Measurements from ENCODE around the gene TLE4. TPM values are rescaled to one million over a fixed set of nuclear protein-coding genes. Genes with fewer than 3 reads are reported as not detected.

Gene TLE4
- total and polyA plus RNA-seq, 2 donors (not counting 1 experiment from before 2014, with no cell fraction given) = 34.7 to 57.3 TPM

DNA sequence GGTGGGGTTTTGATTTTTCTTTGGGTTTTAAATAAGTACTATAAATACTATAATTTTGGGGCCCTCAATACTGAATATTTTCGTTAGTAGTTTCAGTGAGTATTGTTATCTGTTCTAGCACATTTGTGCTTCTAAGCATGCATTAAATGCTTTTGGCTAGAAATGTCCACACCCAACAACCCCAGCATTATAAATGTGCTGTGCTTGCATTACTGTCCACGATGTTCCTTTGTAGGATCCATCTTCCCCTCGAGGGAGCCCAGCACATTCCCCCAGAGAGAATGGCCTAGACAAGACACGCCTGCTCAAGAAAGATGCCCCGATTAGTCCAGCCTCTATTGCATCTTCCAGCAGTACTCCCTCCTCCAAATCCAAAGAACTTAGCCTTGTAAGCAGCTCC lies 134.7 kb downstream of the TLE4 start:
- Histone ChIP-seq H3K27ac (ENCODE audit: low read length in 2 of 2) (no peak overlapping the region), H3K79me2 (ENCODE audit: control insufficient read depth, insufficient read depth, low read length) (no peaks in the 10 kb centered on the region), H3K4me1 (ENCODE audit: control insufficient read depth in 2 of 2, insufficient read depth in 2 of 2, low read length in 2 of 2) (peaks cover 2 to 6% of the 10 kb centered on the region in 2 donors), H3K36me3 (replicated peaks in 1 of 2; ENCODE audit: control extremely low read depth in 1 of 2, control insufficient read depth in 1 of 2, extremely low read depth in 1 of 2, insufficient read depth in 2 of 2, low read length in 1 of 2) (peaks cover 0 to 54% of the 10 kb centered on the region in 2 experiments), H3K4me2 (replicated peaks; ENCODE audit: low read depth, low read length, poor library complexity, severe bottlenecking) (no peak overlapping the region), H3K27me3 (replicated peaks in 1 of 4; ENCODE audit: control extremely low read depth in 1 of 4, control insufficient read depth in 3 of 4, insufficient read depth in 4 of 4, low read length in 3 of 4) (no peaks in the 10 kb centered on the region), H3K9me3 (ENCODE audit: control extremely low read depth in 1 of 3, control insufficient read depth in 2 of 3, insufficient read depth in 1 of 3, low read length in 2 of 3) (no peaks in the 10 kb centered on the region), H4K20me1 (ENCODE audit: control insufficient read depth, insufficient read depth, low read length, poor library complexity, severe bottlenecking) (no peaks in the 10 kb centered on the region), H3K4me3 (ENCODE audit: control extremely low read depth in 1 of 5, extremely low read depth in 1 of 5, insufficient read depth in 1 of 5, low read depth in 2 of 5, low read length in 4 of 5) (no peak overlapping the region), H2AFZ (ENCODE audit: insufficient read depth, low read depth, low read length, poor library complexity, severe bottlenecking) (no peak overlapping the region), H3K9ac (ENCODE audit: low read length) (no peak overlapping the region)
- 94% methylated on average over 4 of the region's 5 CpGs for WGBS (ENCODE audit: insufficient coverage)
- DNase-seq (no peak), ATAC-seq (ENCODE audit: low read depth) (no peak)
- intact Hi-C loops (cut with micrococcal nuclease) = no loop called here
- Mint-ChIP-seq H3K9me3 (ENCODE audit: insufficient read depth) (no peaks in the 10 kb centered on the region), H3K4me3 (no peak overlapping the region), H3K27me3 (no peaks in the 10 kb centered on the region), H3K27ac (no peak overlapping the region), H3K4me1 (peaks cover 9% of the 10 kb centered on the region)
- ChIA-PET CTCF (no interaction called here), POLR2A (no interaction called here)
- TF ChIP-seq, protein P1, sequence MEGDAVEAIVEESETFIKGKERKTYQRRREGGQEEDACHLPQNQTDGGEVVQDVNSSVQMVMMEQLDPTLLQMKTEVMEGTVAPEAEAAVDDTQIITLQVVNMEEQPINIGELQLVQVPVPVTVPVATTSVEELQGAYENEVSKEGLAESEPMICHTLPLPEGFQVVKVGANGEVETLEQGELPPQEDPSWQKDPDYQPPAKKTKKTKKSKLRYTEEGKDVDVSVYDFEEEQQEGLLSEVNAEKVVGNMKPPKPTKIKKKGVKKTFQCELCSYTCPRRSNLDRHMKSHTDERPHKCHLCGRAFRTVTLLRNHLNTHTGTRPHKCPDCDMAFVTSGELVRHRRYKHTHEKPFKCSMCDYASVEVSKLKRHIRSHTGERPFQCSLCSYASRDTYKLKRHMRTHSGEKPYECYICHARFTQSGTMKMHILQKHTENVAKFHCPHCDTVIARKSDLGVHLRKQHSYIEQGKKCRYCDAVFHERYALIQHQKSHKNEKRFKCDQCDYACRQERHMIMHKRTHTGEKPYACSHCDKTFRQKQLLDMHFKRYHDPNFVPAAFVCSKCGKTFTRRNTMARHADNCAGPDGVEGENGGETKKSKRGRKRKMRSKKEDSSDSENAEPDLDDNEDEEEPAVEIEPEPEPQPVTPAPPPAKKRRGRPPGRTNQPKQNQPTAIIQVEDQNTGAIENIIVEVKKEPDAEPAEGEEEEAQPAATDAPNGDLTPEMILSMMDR (IDR thresholded peaks at IDR 0.05) = no peak
- TF ChIP-seq EZH2 (IDR thresholded peaks at IDR 0.05; ENCODE audit: borderline replicate concordance, insufficient read depth, low read depth, low read length, poor library complexity, severe bottlenecking) = no peak

DNA sequence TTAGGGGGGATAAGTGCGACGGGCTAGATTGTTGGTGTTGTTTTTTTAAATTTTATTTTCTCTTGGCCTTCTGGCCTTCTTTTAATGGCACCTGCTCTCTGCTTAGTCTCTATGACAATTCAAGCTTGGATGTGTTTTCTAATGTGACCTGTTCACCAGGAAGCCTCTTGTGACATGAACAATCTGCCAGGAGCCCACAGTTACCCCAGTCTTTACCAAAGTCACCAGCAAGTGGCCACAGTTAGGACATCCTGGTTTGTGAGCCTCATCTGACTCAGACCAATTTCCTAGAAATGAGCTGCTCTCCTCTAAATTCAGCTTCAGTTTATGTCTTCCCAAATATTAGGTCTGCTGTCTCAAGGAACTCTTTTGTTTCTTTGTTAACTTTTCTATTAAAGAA lies 135.8 kb downstream of the TLE4 start:
- Histone ChIP-seq H3K4me2 (replicated peaks; ENCODE audit: low read depth, low read length, poor library complexity, severe bottlenecking) (no peak overlapping the region), H3K4me1 (ENCODE audit: control insufficient read depth in 2 of 2, insufficient read depth in 2 of 2, low read length in 2 of 2) (no peaks in the 10 kb centered on the region), H3K9ac (ENCODE audit: low read length) (no peak overlapping the region), H3K4me3 (ENCODE audit: control extremely low read depth in 1 of 5, extremely low read depth in 1 of 5, insufficient read depth in 1 of 5, low read depth in 2 of 5, low read length in 4 of 5) (no peak overlapping the region), H3K27me3 (replicated peaks in 1 of 4; ENCODE audit: control extremely low read depth in 1 of 4, control insufficient read depth in 3 of 4, insufficient read depth in 4 of 4, low read length in 3 of 4) (no peaks in the 10 kb centered on the region), H3K9me3 (ENCODE audit: control extremely low read depth in 1 of 3, control insufficient read depth in 2 of 3, insufficient read depth in 1 of 3, low read length in 2 of 3) (no peaks in the 10 kb centered on the region), H3K79me2 (ENCODE audit: control insufficient read depth, insufficient read depth, low read length) (no peaks in the 10 kb centered on the region), H3K27ac (ENCODE audit: low read length in 2 of 2) (no peak overlapping the region), H3K36me3 (replicated peaks in 1 of 2; ENCODE audit: control extremely low read depth in 1 of 2, control insufficient read depth in 1 of 2, extremely low read depth in 1 of 2, insufficient read depth in 2 of 2, low read length in 1 of 2) (peaks cover 0 to 55% of the 10 kb centered on the region in 2 experiments), H2AFZ (ENCODE audit: insufficient read depth, low read depth, low read length, poor library complexity, severe bottlenecking) (no peak overlapping the region), H4K20me1 (ENCODE audit: control insufficient read depth, insufficient read depth, low read length, poor library complexity, severe bottlenecking) (no peaks in the 10 kb centered on the region)
- ATAC-seq (ENCODE audit: low read depth) = no peak
- Mint-ChIP-seq H3K27me3 (no peaks in the 10 kb centered on the region), H3K4me1 (no peaks in the 10 kb centered on the region), H3K9me3 (ENCODE audit: insufficient read depth) (no peaks in the 10 kb centered on the region), H3K27ac (no peak overlapping the region), H3K4me3 (no peak overlapping the region)
- CTCF ChIA-PET = no interaction called here
- no peak for TF ChIP-seq EZH2 (IDR thresholded peaks at IDR 0.05; ENCODE audit: borderline replicate concordance, insufficient read depth, low read depth, low read length, poor library complexity, severe bottlenecking)
- TF ChIP-seq, protein P1 (IDR thresholded peaks at IDR 0.05) = no peak
- intact Hi-C loops (cut with micrococcal nuclease) = no loop called here
- no CpG with 5 or more reads among the region's 2 CpGs for whole genome bisulfite sequencing (ENCODE audit: insufficient coverage)
- POLR2A ChIA-PET = no interaction called here
- no peak for DNase-seq

Data from B cell (primary cell).